Germinal center (tissue), 1 donor: Measurements from ENCODE around the gene DHFR.
"Not testable (repeated sequence)": the region's sequence is repeated elsewhere in the genome, so short reads cannot be mapped to it uniquely, and the experiment has no call there.

ENCODE experiments used
- DNase-seq: peaks from one replicate; pipeline ENCODE4 v3.0.0; 2012; ENCODE audit warnings: mixed read lengths, low spot score

DHFR gene

GRCh38 chr5:80594810-80595209 lies 60.0 kb downstream of the DHFR start:
- no peak for DNase-seq

- no peak for DNase-seq
These were observed 62.0 kb downstream of the DHFR start for GRCh38 chr5:80592761-80593160.

- no peak for DNase-seq
These were observed 62.7 kb downstream of the DHFR start for GRCh38 chr5:80592105-80592504.

GRCh38 chr5:80591352-80591751 lies 63.4 kb downstream of the DHFR start:
- DNase-seq: no peak

- no peak for DNase-seq
These were observed 64.0 kb downstream of the DHFR start for GRCh38 chr5:80590766-80591165.

GRCh38 chr5:80588858-80589540 lies 65.8 kb downstream of the DHFR start:
- no peak for DNase-seq

- no peak for DNase-seq
These were observed 70.0 kb downstream of the DHFR start for GRCh38 chr5:80584770-80585169.

GRCh38 chr5:80580291-80580690 lies 74.5 kb downstream of the DHFR start:
- DNase-seq: not testable (repeated sequence)

- DNase-seq: no peak
These were observed 75.7 kb downstream of the DHFR start for GRCh38 chr5:80579050-80579449.

- DNase-seq: no peak
These were observed 77.1 kb downstream of the DHFR start for GRCh38 chr5:80577707-80578106.

- no peak for DNase-seq
These were observed 78.4 kb downstream of the DHFR start for GRCh38 chr5:80576383-80576782.
